SIG-M5 treated with dmso at 0.1 percent for 504 hours (cell line): ENCODE measurements around the gene SLC22A6.
"Not testable (repeated sequence)": the region's sequence is repeated elsewhere in the genome, so short reads cannot be mapped to it uniquely, and the experiment has no call there.

ENCODE experiments used
- DNase-seq: peaks from one replicate; lab custom pipeline; 2025; ENCODE audit not compliant: unreplicated experiment; lab: John Stamatoyannopoulos, UW

Gene SLC22A6

DNA sequence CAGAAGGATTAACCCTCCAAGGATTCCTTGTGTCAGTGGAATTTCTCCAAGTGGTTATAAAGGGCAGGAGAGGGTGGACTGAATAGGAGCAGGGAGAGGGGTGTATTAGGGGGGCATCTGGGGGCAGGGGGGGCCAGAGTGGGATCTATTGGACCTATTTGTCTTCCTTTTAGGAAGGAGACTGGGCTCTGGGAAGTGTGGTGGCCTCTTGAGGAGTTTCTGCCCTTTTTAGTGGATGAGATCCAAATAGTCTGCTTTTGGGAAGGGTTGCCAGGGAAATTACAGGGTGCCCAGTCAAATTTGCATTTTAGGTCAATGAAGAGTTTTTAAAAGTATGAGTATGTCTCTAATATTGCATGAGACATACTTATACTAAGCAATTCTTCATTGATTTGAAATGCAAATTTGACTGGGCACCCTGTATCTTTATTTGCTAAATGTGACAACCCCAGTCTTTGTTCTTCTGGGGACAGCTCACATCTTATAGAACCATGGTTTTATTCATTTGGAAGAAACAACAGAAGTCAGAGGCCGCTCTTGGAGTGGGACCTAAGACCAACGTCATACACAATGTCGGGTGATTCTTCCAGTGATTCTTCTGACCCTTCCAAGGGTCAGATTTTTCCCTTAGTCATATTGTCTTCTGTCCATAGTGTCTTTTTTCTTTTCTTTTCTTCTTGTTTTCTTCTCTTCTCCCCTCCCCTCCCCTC is 429 bp upstream of the SLC22A6 start:
- no peak for DNase-seq

DNA sequence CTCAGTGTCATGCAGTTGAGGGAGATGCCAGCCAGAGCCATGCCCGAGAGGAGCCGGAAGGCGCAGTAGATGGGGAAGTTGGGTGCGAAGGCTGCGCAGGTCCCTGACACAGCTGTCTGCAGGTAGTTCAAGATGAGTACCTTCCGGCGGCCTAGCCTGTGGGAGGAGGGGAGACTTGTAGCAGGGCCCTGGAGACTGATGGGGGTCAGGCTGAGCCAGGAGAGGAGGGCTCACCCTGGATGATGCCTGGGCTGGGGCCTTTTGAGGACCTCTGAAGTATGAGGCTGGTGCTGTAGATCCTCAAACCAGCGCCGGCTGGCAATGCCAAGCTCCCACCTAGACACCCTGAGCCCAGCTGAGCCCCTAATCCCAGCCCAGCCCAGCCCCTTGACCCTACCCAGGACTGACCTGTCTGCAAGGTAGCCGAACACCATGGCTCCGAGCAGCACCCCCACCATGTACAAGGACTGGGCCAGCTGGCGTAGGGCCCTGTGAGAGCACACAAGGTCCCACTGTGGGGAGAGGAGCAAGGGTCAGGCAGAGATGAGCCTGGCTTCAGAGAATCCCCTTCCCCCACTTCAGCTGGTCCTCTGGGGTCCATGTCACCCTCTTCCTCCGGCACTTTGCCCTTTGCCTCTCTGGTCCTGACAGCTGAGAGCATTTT is 1.1 kb downstream of the SLC22A6 start:
- no peak for DNase-seq

DNA sequence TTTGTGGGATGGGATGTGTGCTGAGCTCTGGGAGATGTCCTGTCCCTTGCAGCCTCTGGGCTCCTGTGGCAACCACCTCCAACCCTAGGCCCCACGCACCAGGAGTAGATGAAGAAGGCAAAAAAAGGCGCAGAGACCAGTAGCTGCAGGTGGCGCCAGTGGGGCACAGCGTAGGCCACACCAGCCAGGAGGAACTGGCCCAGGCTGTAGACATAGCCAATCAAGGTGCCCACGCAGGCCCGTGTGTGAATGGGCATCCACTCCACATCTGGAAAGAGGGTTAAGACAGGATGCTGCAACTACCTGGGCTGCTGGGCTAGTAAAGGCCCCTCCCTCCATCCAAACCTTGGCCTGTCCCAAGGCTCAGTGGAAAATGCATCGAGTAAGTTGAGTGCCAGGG is 3.0 kb downstream of the SLC22A6 start:
- DNase-seq: no peak

DNA sequence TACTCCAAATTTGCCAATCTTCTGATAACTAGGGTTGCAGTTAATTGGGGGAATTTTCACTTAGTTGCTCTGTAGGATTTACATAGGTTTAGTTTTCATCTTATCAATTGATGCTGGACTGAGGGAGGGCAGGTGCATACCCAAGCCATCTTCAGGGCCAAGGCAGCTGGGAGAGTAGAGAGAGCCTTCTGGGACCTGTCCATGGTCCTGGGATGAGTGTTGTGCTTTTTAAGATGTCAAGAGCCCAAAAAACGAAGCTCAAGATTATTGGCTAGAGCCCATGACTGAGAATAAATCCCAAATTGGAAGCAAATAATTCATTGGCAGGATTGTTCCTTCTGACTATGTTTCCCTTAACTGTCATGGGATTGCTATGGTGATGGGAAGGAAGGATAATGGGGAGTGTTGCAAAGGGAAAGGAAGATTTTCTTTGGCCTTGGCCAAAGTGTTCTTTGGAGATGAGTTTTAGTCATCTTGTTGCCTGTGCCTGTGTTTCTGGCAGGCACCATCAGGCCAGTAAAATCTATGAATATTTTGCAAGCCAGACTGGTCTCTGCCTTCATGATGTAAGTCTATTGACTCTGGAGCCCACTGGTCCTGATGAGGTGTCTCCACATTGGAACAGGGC is 4.5 kb downstream of the SLC22A6 start:
- DNase-seq: no peak

DNA sequence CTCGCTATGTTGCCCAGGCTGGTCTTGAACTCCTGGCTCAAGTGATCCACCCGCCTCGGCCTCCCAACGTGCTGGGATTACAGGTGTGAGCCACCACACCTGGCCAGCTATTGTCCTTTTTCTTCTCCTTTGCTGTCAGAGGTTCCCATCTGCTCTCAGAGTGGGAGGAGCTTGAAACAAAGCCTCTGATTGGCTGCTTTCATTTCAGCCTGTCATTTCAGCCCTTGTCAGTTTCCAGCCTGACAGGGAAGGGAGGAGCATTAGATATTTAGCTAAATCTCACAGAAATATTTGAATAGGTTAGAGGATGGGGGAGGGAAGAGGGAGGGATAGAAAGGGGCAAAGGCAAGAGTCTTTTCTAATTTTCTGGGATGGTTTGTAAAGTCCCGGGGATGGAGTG is 8.7 kb downstream of the SLC22A6 start:
- DNase-seq: no peak

DNA sequence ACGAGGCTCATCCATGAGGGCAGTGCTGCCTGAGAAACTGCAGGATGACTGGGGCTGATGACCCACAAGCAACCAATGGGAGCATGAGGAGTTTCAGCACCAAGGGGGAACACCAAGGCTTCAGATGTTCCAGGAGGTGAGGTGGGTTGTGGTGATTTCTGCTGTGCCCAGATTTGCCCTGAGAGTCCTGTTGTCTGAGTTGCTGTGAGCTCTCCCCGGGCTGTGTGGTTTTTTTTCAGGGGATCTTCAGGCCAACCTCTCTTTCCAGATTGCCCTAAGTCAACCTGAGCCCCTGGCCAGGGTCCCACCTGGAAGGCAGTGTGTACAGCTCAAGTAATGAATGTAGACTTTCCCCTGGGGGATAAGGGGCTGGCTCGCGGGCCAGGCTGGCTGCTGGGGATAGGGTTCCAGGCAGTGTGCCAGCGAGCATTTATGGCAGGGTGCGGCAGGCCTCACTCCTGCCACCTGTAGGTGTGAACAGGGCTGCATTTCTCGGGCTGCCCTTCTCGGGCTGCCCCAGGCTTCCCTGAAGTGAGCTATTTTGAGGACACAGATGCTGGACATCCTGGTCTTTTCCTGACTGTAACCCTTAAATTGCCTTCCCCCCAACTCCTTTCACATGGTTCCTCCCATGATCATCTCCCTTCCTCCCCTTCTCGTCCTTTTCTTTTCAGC is 9.8 kb downstream of the SLC22A6 start:
- peak; percentile 36 for DNase-seq

DNA sequence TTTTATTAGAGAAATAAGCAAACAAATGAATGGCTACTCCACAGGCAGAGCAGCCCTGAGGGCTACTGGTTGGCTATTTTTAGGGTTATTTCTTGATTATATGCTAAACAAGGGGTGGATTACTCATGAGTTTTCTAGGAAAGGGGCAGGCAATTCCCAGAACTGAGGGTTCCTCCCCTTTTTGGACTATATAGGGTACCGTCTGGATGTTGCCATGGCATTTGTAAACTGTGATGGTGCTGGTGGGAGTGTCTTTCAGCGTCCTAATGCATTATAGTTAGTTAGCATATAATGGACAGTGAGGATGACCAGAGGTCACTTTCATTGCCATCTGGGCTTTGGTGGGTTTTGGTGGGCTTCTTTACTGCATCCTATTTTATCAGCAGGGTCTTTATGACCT is 19.2 kb downstream of the SLC22A6 start:
- DNase-seq: no peak

DNA sequence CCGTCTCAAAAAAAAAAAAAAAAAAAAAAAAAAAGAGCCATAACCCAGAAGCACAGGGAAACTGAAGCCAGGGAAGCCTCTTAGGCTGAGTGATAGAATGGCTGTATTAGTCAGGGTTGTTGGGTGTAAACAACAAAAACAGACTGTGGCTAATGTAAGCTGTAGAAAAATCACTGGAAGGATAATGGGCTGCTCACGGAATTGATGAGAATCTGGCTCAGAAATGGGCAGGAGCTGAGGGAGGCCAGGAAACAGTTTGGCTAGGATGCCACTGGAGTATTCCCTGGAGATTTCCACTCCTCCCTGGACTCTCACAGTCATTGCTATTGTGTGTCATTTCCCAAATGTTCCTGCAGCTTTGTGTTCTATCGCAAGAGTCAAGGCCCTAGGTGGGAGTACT is 22.4 kb downstream of the SLC22A6 start:
- DNase-seq: no peak

DNA sequence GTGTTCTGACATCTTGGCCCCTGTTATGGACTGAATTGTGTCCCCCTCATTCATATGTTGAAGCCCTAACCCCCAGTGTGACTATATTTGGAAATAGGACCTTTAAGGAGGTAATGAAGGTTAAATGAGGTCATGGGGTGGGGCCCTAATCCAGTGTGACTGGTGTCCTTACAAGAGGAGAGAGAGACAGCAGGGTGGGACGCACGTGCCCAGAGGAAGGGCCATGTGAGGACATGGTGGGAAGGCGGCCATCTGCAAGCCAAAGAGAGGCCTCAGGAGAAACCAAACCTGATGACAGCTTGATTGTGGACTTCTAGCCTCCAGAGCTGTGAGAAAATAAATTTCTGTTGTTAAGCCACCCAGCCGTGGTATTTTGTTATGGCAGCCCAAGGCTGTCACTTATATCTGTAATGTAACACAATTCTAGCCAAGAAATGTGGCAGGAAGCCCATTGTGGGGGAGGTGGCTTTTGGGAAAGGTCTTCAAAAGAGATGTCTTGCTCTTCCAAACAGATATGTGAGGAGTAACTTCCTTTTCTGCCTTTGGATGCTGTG is 23.7 kb downstream of the SLC22A6 start:
- DNase-seq: no peak

DNA sequence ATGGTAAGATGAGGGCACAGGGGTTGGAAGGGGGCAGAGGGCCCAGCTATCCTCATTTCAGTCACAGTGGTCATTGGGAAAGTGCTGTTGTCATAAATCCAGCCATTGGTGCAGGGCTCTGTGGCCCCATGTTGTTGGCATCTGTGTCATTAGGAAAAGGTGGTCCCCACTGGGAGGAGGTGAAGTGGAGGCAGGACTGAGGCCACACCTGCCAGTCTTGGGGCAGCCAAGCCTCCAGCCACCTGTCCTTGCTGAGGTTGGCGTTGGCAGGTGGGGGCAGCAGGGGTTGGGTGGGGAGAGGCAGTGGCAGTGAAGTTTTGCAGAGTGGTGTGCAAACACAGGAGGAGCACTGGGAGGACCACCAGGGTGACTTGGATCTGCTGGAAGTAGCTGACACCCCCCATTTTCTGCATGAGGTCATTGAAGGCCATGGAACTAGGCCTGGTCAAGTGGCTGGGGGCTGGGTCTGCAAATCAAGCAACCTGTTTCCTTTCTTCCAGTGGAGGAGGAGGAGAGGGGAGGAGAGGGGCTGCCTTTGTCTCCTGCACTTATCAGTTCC is 25.3 kb downstream of the SLC22A6 start:
- DNase-seq: no peak

DNA sequence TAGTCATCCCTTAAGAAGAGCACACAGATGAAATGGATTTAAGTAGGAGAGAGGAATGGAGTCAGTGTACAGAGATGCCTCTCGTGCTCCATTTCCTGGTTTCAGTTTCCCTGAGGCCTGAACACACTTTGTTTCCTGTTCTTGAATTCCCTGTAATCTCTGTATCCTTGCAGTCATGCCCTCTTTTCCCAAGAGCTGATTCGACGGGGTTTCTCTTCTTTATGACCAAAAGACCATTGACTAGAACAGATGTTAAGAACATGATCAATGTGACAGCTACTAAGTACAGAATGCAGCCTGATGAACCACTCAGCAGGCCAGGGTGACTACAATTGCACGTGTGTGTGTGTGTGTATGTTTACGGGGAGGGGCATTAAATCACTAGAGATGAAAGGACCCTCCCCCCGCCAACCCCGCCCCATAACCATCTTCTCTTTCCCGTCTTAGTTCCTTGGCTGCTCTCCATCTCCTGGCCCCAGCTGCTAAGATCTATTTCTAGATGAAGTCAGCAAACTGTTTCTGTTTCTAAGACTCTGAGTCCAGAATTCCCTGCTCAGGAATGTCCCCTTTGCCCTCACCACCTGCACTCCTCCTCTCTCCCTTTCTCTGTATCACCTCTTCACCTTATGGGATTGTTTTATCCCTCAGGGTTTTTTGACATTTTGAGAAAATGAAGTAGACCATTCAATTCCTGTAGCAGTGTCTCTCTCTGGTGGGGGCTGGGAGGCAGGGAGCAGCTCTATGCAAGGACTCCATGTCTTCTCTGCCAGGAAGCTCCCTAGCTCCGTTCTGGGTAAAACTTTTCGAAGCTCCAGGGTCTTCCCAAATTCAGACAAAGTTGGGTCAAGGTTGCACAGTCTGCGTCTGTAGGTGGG is 26.0 kb downstream of the SLC22A6 start:
- no peak for DNase-seq

DNA sequence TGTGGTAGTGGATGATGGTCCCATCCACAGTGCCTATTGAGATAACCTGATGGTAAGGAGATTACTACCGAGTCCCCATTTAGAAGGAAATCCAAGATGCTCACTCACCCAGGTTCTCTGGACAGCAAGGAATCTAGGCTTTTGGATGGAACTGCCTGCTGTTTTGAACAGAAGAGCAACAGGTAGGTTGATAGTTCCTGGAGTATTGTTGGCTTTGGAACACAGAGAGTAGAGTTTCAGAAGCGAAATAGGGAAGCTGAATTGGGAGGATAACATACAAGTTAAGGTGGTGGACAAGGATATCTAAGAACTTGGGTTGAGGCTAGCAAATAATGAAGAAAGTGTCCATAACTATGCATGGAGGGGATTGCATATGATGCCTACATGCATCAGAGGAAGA is 27.6 kb downstream of the SLC22A6 start:
- DNase-seq: no peak

DNA sequence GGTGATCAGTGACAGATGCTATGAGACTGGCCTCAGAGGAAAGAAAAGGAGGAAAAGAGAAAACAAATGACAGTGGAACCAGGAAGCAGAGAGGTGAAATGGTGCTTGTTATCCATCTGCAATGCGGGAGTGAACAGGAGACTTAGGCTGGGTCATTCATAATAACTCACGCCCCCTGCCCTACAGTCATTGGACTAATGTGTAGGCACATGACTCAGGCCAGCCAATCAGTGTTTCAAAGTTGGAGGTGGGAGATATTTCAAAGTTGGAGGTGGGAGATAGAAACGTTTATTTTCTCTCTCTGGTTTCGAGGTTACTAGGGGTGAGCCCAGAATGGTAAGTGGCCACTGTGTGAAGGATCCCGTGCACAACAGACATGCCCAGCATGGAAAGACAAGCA is 30.3 kb downstream of the SLC22A6 start:
- no peak for DNase-seq

DNA sequence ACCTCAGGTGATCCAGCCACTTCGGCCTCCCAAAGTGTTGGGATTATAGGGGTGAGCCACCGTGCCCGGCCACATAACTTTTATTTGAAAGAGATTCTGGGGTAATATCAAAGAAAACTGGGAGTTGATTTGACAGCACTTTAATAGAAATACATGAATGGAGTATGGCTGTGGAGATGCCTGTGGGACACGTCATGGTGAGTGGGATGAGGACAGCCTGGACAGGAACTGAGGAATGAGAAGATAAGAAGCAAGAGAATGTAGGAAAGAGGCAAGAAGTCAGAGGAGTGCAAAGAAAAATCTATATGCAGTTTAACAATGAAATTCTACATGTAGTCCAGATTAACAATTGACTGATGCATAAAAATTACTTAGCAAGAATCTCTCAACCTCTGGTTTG is 31.0 kb downstream of the SLC22A6 start:
- DNase-seq: no peak

DNA sequence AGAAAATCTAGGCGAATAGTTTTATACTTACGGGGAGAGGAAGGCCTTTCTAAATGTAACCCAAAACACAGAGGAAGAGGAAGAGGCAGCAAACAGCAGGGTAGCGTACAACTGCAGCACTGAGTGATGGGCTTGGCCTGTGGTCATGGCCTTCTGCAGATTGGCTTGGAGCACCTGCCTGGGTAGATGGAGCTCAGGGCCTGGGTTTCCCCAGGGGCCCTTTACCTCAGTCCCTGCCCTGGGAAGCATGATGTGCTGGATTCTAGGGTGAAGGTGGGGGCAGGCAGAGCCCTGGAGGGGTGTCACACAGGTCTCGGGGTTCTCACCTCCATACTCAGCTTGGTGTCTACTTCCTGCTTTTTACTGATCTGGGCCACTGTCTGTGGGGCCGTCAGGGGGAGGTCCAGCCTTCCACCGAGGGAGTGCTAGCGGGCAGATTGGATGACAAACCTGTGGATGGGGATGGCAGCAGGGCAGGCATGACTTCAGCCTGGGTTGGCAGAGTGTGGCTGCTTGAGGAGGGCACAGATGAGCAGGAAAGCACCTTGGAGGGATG is 35.9 kb downstream of the SLC22A6 start:
- DNase-seq: no peak

DNA sequence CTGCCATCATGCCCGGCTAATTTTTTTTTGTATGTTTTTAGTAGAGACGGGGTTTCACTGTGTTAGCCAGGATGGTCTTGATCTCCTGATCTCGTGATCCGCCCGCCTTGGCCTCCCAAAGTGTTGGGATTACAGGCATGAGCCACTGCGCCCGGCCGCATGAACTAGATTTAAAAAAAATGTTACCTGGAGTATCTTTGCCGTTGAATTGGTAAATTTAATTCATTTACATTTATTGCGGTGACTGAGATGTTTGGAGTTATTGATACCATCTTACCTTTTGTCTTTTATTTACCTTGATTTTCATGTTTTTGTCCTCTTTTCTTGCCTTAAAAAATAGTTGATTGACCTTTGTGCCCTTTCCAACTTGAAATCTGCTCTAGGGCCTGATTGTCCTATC is 39.2 kb downstream of the SLC22A6 start:
- not testable (repeated sequence) for DNase-seq

DNA sequence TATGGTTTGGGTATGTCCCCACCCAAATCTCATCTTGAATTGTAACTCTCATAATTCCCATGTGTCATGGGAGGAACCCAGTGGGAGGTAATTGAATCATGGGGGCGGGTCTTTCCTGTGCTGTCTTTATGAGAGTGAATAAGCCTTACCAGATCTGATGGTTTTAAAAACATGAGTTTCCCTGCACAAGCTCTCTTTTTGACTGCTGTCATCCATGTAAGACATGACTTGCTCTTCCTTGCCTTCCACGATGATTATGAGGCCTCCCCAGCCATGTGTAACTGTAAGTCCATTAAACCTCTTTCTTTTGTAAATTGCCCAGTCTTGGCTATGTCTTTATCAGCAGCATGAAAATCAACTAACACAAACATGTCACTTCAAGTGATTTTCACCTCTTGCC is 47.2 kb downstream of the SLC22A6 start:
- DNase-seq: not testable (repeated sequence)

DNA sequence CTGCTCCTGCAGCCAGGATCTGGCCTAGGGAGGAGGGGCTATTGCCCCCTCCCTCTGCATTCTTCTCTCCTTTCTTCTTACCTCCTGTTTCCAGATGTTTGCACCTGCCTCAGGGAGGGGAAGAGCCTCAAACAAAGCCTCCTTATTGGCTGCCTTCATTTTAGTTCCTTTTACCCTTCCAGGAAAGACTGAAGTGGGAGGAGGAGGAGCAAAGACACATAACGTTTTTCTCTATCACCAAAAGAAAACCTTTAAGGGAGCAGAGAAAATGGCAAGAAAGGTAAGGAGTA is 50.3 kb downstream of the SLC22A6 start:
- DNase-seq: no peak

DNA sequence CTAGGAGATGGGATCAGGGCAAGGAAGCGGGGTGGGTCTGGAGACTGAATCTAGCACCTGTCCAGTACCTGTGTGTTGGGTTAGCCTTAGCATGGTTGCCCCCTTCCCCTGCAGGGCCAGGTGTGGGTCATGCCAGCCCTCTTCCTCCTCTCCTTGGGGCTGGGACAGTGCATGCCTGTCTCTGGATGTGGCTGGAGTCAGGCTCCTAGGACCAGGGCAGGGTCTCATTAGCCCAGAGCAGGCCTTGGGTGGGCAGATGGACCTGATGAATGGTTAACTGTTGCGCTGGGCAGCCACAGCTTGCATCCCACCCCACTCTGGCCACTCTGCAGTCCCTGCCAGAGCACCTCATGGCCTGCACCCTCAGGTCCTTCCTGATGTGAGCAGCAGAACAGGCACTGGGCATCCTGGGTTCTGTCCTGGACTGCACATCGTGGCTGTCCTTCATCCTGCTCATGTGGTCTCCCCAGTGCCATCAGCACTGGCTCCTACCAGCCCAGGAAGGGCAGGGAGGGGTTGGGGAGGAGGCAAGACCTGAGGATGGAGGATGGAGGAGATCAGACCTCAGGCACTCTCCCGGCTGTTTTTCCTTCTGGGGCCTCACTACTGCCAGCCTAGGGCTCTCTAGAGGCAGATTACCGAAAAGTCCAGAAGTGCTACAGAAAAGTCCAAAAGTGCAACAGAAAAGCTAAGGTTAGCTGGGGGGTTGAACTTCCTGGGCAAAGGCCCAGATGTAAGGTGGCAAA is 50.8 kb downstream of the SLC22A6 start:
- no peak for DNase-seq

DNA sequence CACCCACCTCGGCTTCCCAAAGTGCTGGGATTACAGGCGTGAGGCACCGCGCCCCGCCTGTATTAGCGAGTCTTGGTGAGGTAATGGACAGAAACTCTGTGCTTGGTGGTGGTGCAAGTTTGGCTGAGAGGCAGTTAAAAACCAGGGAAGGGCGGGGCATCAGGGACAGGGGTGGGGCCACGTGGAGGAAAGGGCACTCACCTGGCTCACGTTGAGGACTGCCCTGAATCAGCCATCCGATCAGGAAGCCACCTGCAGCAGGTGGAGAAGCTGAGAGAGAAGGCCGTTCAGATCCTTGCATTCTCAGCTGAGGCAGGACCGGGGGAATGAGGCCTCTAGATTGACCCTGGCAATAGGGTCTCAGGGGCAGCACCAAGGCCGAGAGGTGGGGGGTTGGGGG is 51.5 kb downstream of the SLC22A6 start:
- no peak for DNase-seq
